ENCODE results near the gene HNMT. TPM values are rescaled to one million over a fixed set of nuclear protein-coding genes. Genes with fewer than 3 reads are reported as not detected.
"Not testable (repeated sequence)": the region's sequence is repeated elsewhere in the genome, so short reads cannot be mapped to it uniquely, and the experiment has no call there.

Gene HNMT
- total RNA-seq, 2 experiments from 2014 or later: not detected

GRCh38 chr2:137952586-137953129, 11.6 kb upstream of the HNMT start:
- ChIA-PET CTCF (no interaction called here), POLR2A (no interaction called here)
- Mint-ChIP-seq H3K27me3 (no peaks in the 10 kb centered on the region), H3K4me3 (no peak overlapping the region), H3K4me1 (no peaks in the 10 kb centered on the region), H3K9me3 (no peaks in the 10 kb centered on the region), H3K27ac (no peak overlapping the region), H3K36me3 (ENCODE audit: low read depth) (no peaks in the 10 kb centered on the region)
- DNase-seq: no peak

- POLR2A ChIA-PET: no interaction called here
- no peak overlapping the region for H3K4me3 Mint-ChIP-seq
- H3K4me1 Mint-ChIP-seq: no peaks in the 10 kb centered on the region
- H3K36me3 Mint-ChIP-seq (ENCODE audit: low read depth): no peaks in the 10 kb centered on the region
- no peaks in the 10 kb centered on the region for H3K27me3 Mint-ChIP-seq
- CTCF ChIA-PET: no interaction called here
- H3K9me3 Mint-ChIP-seq: no peaks in the 10 kb centered on the region
- DNase-seq: no peak
- no peak overlapping the region for H3K27ac Mint-ChIP-seq
These were observed 8.7 kb upstream of the HNMT start for GRCh38 chr2:137955536-137955935.

DNA sequence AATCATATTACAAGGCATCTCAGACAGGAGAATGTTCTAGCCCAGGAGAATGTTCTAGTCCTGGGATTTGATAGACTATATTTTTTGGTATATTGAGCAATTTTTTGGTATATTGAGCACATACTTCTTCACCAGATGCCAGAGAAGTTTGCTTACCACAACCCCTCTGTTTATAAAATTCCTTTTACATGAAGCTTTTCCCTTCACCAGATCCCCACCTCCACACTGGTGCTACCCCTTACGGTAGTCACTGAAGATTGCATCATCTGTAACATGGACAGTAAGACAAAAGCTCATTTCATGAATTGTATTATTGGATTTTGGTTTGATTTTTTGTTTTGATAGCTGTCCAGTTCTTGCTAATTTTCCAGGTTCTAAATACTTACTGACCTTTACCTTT, 7.2 kb upstream of the HNMT start:
- CTCF ChIA-PET: no interaction called here
- H3K9me3 Mint-ChIP-seq: peaks cover 2% of the 10 kb centered on the region
- H3K4me1 Mint-ChIP-seq: no peaks in the 10 kb centered on the region
- no peaks in the 10 kb centered on the region for H3K27me3 Mint-ChIP-seq
- H3K4me3 Mint-ChIP-seq: no peak overlapping the region
- POLR2A ChIA-PET: no interaction called here
- H3K27ac Mint-ChIP-seq: no peak overlapping the region
- H3K36me3 Mint-ChIP-seq (ENCODE audit: low read depth): no peaks in the 10 kb centered on the region
- DNase-seq: no peak

GRCh38 chr2:137959166-137959565, 5.1 kb upstream of the HNMT start:
- Mint-ChIP-seq H3K9me3 (peaks cover 2% of the 10 kb centered on the region), H3K27ac (no peak overlapping the region), H3K4me1 (no peaks in the 10 kb centered on the region), H3K4me3 (no peak overlapping the region), H3K36me3 (ENCODE audit: low read depth) (no peaks in the 10 kb centered on the region), H3K27me3 (no peaks in the 10 kb centered on the region)
- POLR2A ChIA-PET: no interaction called here
- CTCF ChIA-PET: no interaction called here
- DNase-seq: no peak

DNA sequence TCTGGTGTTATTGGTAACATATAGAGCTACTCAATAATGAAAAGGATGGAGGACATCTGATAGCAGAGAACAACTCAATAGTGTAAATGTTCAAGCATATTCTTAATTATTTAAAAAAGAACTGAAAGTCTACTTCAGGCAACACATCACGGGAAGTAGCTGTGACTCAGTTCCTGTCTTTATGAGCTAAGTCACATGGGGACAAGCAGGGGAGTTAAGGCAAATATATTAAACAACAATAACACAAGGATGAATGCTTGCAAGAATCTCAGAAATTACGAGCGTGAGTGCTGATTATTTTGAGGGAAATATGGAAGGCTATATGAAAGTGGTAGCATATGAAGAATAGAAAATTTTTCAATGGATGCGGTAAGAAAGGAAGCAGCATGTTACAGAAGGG, 4.0 kb upstream of the HNMT start:
- Mint-ChIP-seq H3K36me3 (ENCODE audit: low read depth) (no peaks in the 10 kb centered on the region), H3K9me3 (peaks cover 2% of the 10 kb centered on the region), H3K4me1 (no peaks in the 10 kb centered on the region), H3K4me3 (no peak overlapping the region), H3K27ac (no peak overlapping the region), H3K27me3 (peaks cover 2% of the 10 kb centered on the region)
- DNase-seq: no peak
- CTCF ChIA-PET: no interaction called here
- POLR2A ChIA-PET: no interaction called here

DNA sequence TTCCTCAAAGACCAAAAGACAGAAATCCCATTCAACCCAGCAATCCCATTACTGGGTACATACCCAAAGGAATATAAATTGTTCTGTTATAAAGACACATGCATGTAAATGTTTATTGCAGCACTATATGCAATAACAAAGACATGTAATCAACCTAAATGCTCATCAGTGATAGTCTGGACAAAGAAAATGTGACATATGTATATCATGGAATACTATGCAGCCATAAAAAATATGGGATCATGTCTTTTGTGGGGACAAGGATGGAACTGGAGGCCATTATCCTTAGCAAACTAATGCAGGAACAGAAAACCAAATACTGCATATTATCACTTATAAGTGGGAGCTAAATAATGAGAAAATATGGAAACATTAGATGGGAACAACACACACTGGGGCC, 2.7 kb upstream of the HNMT start:
- CTCF ChIA-PET: no interaction called here
- peaks cover 2% of the 10 kb centered on the region for H3K27me3 Mint-ChIP-seq
- H3K4me3 Mint-ChIP-seq: no peak overlapping the region
- DNase-seq: no peak
- no peaks in the 10 kb centered on the region for H3K4me1 Mint-ChIP-seq
- no peaks in the 10 kb centered on the region for H3K36me3 Mint-ChIP-seq (ENCODE audit: low read depth)
- POLR2A ChIA-PET: no interaction called here
- no peak overlapping the region for H3K27ac Mint-ChIP-seq
- H3K9me3 Mint-ChIP-seq: peaks cover 2% of the 10 kb centered on the region

GRCh38 chr2:137963535-137964065, 673 bp upstream of the HNMT start:
- H3K27ac Mint-ChIP-seq: no peak overlapping the region
- DNase-seq: no peak
- H3K27me3 Mint-ChIP-seq: peaks cover 2% of the 10 kb centered on the region
- ChIA-PET CTCF (no interaction called here), POLR2A (no interaction called here)
- peaks cover 2% of the 10 kb centered on the region for H3K9me3 Mint-ChIP-seq
- H3K4me1 Mint-ChIP-seq: no peaks in the 10 kb centered on the region
- no peak overlapping the region for H3K4me3 Mint-ChIP-seq
- no peaks in the 10 kb centered on the region for H3K36me3 Mint-ChIP-seq (ENCODE audit: low read depth)

DNA sequence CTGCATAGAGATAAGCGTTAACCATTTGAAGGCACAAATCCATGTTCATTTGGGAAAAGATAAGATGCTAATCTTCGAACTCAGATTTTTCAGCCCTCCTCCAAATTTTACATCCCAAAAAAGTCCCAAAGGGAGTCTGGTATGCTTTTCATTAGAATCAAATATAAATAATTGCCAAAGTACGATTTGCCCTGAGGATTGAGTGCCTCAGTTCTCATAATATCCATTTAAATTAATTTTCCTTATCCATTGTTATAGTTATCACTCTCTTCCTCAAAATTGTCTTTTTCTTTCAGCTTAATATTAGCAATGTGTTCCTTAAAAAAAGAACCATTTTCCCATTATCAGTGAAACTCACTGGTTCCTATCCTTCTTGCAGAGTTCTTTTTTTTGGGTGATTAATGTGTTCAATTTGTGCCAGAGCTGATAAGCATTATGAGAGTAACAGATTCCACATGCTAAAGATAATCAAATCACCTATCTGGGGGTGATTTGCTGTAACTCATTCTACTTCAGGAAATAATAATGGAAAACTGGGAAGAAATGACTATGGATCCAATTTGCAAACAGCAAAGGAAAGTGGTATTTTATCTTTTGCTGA, 686 bp downstream of the HNMT start:
- no peak overlapping the region for H3K4me3 Mint-ChIP-seq
- H3K4me1 Mint-ChIP-seq: no peaks in the 10 kb centered on the region
- ChIA-PET POLR2A (no interaction called here), CTCF (no interaction called here)
- peaks cover 2% of the 10 kb centered on the region for H3K9me3 Mint-ChIP-seq
- H3K27me3 Mint-ChIP-seq: peaks cover 2% of the 10 kb centered on the region
- H3K27ac Mint-ChIP-seq: no peak overlapping the region
- no peak for DNase-seq
- H3K36me3 Mint-ChIP-seq (ENCODE audit: low read depth): no peaks in the 10 kb centered on the region

- peaks cover 2% of the 10 kb centered on the region for H3K27me3 Mint-ChIP-seq
- no peak overlapping the region for H3K4me3 Mint-ChIP-seq
- DNase-seq: no peak
- peaks cover 2% of the 10 kb centered on the region for H3K9me3 Mint-ChIP-seq
- H3K27ac Mint-ChIP-seq: no peak overlapping the region
- ChIA-PET CTCF (no interaction called here), POLR2A (no interaction called here)
- H3K36me3 Mint-ChIP-seq (ENCODE audit: low read depth): no peaks in the 10 kb centered on the region
- no peaks in the 10 kb centered on the region for H3K4me1 Mint-ChIP-seq
These were observed 1.8 kb downstream of the HNMT start for GRCh38 chr2:137966043-137966442.

- Mint-ChIP-seq H3K9me3 (no peaks in the 10 kb centered on the region), H3K36me3 (ENCODE audit: low read depth) (no peaks in the 10 kb centered on the region), H3K4me3 (no peak overlapping the region), H3K27ac (no peak overlapping the region), H3K4me1 (no peaks in the 10 kb centered on the region), H3K27me3 (peaks cover 2% of the 10 kb centered on the region)
- DNase-seq: no peak
- POLR2A ChIA-PET: no interaction called here
- CTCF ChIA-PET: no interaction called here
These were observed 2.8 kb downstream of the HNMT start for GRCh38 chr2:137967042-137967441.

DNA sequence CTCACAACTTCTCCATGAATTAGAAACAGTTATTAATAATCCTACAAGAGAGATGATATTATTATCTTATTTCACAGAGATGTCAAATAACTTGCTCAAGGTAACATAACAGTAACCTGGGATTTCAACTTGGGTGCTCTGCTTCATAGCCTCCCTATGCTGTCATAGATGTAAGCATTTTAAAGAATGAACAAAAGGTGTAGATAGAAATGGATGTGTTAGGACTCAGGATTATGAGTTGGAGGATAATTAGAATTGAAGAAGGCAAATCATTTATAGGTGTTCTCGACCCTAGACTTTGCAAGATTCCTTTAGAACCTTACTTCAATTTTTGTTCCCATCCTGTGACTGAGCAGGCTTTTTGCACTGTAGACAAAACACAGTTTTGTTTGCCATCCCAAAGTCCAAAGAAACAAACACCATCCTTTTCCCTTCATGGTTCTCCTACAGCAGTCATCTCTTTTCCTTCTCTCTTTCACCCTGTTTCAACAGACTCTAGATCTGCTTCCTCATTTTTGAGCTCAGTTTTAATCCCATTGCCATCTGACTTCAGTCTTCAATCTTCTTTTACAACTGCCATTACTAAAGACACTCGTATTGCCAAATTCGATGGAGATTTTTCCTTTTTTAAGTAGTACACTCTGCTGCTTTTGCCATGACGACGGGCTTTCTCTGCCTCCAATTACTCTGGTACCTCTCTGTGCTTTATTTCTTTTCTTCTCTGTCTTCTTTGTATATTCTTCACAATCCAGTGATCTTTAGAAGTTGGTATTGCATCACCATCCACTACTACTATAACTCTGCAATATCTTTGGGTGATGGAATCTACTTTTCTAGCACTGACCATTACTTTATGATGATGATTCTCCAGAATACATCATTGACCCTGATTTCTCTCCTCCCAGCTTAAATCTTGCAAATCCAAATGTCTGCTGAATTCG, 4.5 kb downstream of the HNMT start:
- no peak overlapping the region for H3K4me3 Mint-ChIP-seq
- no peaks in the 10 kb centered on the region for H3K36me3 Mint-ChIP-seq (ENCODE audit: low read depth)
- no peak for DNase-seq
- H3K4me1 Mint-ChIP-seq: no peaks in the 10 kb centered on the region
- POLR2A ChIA-PET: no interaction called here
- no peaks in the 10 kb centered on the region for H3K9me3 Mint-ChIP-seq
- H3K27me3 Mint-ChIP-seq: peaks cover 2% of the 10 kb centered on the region
- no peak overlapping the region for H3K27ac Mint-ChIP-seq
- CTCF ChIA-PET: no interaction called here

DNA sequence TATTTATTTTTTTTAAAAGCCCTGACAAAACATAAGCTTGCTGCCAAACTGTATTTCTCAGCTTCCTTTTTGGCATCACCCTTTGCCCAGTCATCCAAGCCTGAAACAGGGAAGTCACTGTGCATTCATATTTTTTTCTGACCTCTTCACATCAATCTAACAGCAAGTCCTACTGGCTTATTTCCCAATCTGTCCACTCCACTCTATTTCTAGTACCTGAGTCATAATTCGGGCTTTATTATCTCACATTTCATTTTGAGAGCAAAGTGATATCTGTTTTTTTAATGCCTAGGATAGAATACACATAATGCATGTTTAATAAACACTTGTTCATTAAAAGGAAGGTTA, 5.1 kb downstream of the HNMT start:
- Mint-ChIP-seq H3K9me3 (no peaks in the 10 kb centered on the region), H3K4me1 (no peaks in the 10 kb centered on the region), H3K27ac (no peak overlapping the region), H3K4me3 (no peak overlapping the region), H3K27me3 (peaks cover 2% of the 10 kb centered on the region), H3K36me3 (ENCODE audit: low read depth) (no peaks in the 10 kb centered on the region)
- POLR2A ChIA-PET: no interaction called here
- CTCF ChIA-PET: no interaction called here
- DNase-seq: no peak

- ChIA-PET CTCF (no interaction called here), POLR2A (no interaction called here)
- H3K27me3 Mint-ChIP-seq: peaks cover 2% of the 10 kb centered on the region
- no peak for DNase-seq
- H3K4me3 Mint-ChIP-seq: no peak overlapping the region
- no peaks in the 10 kb centered on the region for H3K36me3 Mint-ChIP-seq (ENCODE audit: low read depth)
- H3K9me3 Mint-ChIP-seq: no peaks in the 10 kb centered on the region
- no peaks in the 10 kb centered on the region for H3K4me1 Mint-ChIP-seq
- no peak overlapping the region for H3K27ac Mint-ChIP-seq
These were observed 5.6 kb downstream of the HNMT start for GRCh38 chr2:137969876-137970275.

- H3K36me3 Mint-ChIP-seq (ENCODE audit: low read depth); H3K4me1 Mint-ChIP-seq; H3K9me3 Mint-ChIP-seq; H3K4me3 Mint-ChIP-seq; DNase-seq; CTCF ChIA-PET; H3K27me3 Mint-ChIP-seq; POLR2A ChIA-PET; H3K27ac Mint-ChIP-seq: not testable (repeated sequence)
These were observed 7.0 kb downstream of the HNMT start for GRCh38 chr2:137971259-137971658.
